C4-2B (cell line): ENCODE results near the gene PCDHGC5.

Experiments
- CTCF ChIP-seq: fragments of 450-650 bp; conservative IDR thresholded peaks from 2 replicates; pipeline ENCODE4 v1.5.1; 2017; ENCODE audit warnings: mild to moderate bottlenecking
- ZFX ChIP-seq: fragments of 450-650 bp; IDR thresholded peaks from 2 replicates; pipeline ENCODE4 v1.6.1; 2017

DNA sequence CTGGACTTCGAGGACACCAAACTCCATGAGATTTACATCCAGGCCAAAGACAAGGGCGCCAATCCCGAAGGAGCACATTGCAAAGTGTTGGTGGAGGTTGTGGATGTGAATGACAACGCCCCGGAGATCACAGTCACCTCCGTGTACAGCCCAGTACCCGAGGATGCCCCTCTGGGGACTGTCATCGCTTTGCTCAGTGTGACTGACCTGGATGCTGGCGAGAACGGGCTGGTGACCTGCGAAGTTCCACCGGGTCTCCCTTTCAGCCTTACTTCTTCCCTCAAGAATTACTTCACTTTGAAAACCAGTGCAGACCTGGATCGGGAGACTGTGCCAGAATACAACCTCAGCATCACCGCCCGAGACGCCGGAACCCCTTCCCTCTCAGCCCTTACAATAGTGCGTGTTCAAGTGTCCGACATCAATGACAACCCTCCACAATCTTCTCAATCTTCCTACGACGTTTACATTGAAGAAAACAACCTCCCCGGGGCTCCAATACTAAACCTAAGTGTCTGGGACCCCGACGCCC lies 11.8 kb upstream of the PCDHGC5 start:
- TF ChIP-seq CTCF (no peak), ZFX (no peak)
